K562 (cell line): ENCODE measurements around the gene ARHGAP26. TPM values are rescaled to one million over a fixed set of nuclear protein-coding genes. Genes with fewer than 3 reads are reported as not detected.

Experiments
- ATAC-seq: fragments of 200-7000 bp; cut with Tn5 transposase; 3 replicates; pipeline ENCODE4 v1.9.1; 2020; ENCODE audit warnings: moderate library complexity
- BruUV-seq: library from RNA; stranded (reverse); fragments of 400-500 nt; replicated peaks from 2 replicates; lab custom pipeline; 2021; lab: Mats Ljungman, UMichigan
- CTCF ChIA-PET: fragments of 300-600 bp; formaldehyde crosslinking; extraction: SDS; loops from one replicate; lab custom pipeline; 2021; ENCODE audit warnings: low intra/inter-chr PET ratio; lab: Yijun Ruan, JAX
- POLR2A ChIA-PET: fragments of 300-600, 350-650 bp; sonication (Branson Sonifier 250); formaldehyde crosslinking; extraction: SDS; loops from one replicate; lab custom pipeline; 2021; ENCODE audit warnings: antibody characterized with exemption, inconsistent platforms; lab: Yijun Ruan, JAX
- DNase-seq, 4 experiments: peaks; one replicate each; pipeline versions ENCODE4 v3.0.0 to v3.0.0-alpha.2; 2011 to 2018; ENCODE audit warnings: low spot score in 3 of 4, mixed read lengths in 3 of 4; ENCODE audit errors: extremely low read depth in 1 of 4
- FAIRE-seq: peaks from 2 replicates; lab custom pipeline; 2011; peaks lifted over from hg19 to GRCh38; lab: Jason Lieb, UNC
- H2AFZ ChIP-seq: 2 replicates; pipeline ENCODE4 v1.6.0; 2011; ENCODE audit warnings: low read depth, low read length, control low read depth, inconsistent platforms
- H3K27ac ChIP-seq: fragments of 200-600 bp; 3 replicates; pipeline ENCODE4 v1.8.0; 2011; ENCODE audit warnings: low read depth, mild to moderate bottlenecking, control low read depth, inconsistent platforms, low read length, moderate library complexity, mixed read lengths; ENCODE audit errors: extremely low read depth
- H3K27me3 ChIP-seq, 2 experiments: fragments of 300-600 bp in 1 of 2; 2 replicates in 1 of 2; 3 replicates in 1 of 2; pipeline versions ENCODE4 v1.6.0 to v1.8.0; 2011; ENCODE audit warnings: inconsistent platforms in 2 of 2, low read length in 2 of 2, mild to moderate bottlenecking in 1 of 2, mixed read lengths in 1 of 2, moderate library complexity in 1 of 2; ENCODE audit not compliant: control insufficient read depth in 2 of 2, insufficient read depth in 2 of 2
- H3K36me3 ChIP-seq: fragments of 300-600 bp; 3 replicates; pipeline ENCODE4 v1.8.0; 2011; ENCODE audit warnings: mild to moderate bottlenecking, low read length, inconsistent platforms; ENCODE audit not compliant: control insufficient read depth, insufficient read depth
- H3K4me1 ChIP-seq, 2 experiments: fragments of 200-600 bp in 1 of 2; replicated peaks in 1 of 2; 2 replicates in 1 of 2; 3 replicates in 1 of 2; pipeline versions ENCODE4 v1.5.1 to v1.8.0; 2011; ENCODE audit warnings: inconsistent platforms in 2 of 2, low read length in 2 of 2, mild to moderate bottlenecking in 1 of 2, mixed read lengths in 1 of 2, moderate library complexity in 1 of 2; ENCODE audit not compliant: control insufficient read depth in 2 of 2, insufficient read depth in 2 of 2
- H3K4me2 ChIP-seq: 2 replicates; pipeline ENCODE4 v1.6.1; 2011; ENCODE audit warnings: low read length, control low read depth, inconsistent platforms, mixed read lengths; ENCODE audit not compliant: insufficient read depth
- H3K4me3 ChIP-seq: fragments of 200-600 bp; sonication (generic), shearing (Covaris generic); 2 replicates; pipeline ENCODE4 v1.5.1; 2016; ENCODE audit warnings: control low read depth, inconsistent platforms
- H3K79me2 ChIP-seq: fragments of 200-600 bp; 3 replicates; pipeline ENCODE4 v1.8.0; 2011; ENCODE audit warnings: low read length, inconsistent platforms; ENCODE audit not compliant: control insufficient read depth, insufficient read depth
- H3K9ac ChIP-seq, 2 experiments: 2 replicates each; pipeline versions ENCODE4 v1.6.0 to v1.6.1; 2011; ENCODE audit warnings: low read depth in 2 of 2, low read length in 2 of 2, control low read depth in 1 of 2, inconsistent platforms in 1 of 2, mild to moderate bottlenecking in 1 of 2, mixed read lengths in 1 of 2; ENCODE audit not compliant: insufficient read depth in 1 of 2
- H3K9me1 ChIP-seq: one replicate; pipeline ENCODE4 v1.6.0; 2011; ENCODE audit warnings: inconsistent platforms, mild to moderate bottlenecking, low read length, moderate library complexity; ENCODE audit not compliant: control insufficient read depth, insufficient read depth
- H3K9me3 ChIP-seq: replicated peaks from 2 replicates; pipeline ENCODE4 v1.5.1; 2011; ENCODE audit warnings: low read depth, low read length, inconsistent platforms; ENCODE audit not compliant: control insufficient read depth, insufficient read depth
- H4K20me1 ChIP-seq: replicated peaks from 2 replicates; pipeline ENCODE4 v1.6.1; 2011; ENCODE audit warnings: low read length, inconsistent platforms, mixed read lengths; ENCODE audit not compliant: control insufficient read depth, insufficient read depth
- BRD4 ChIP-seq: fragments of 200-600 bp; sonication (generic); IDR thresholded peaks from 2 replicates; pipeline ENCODE4 v1.6.1; 2017; ENCODE audit warnings: inconsistent platforms
- CTCFL ChIP-seq: IDR thresholded peaks from 2 replicates; pipeline ENCODE4 v1.6.1; 2011; ENCODE audit warnings: borderline replicate concordance, low read depth, mild to moderate bottlenecking, moderate library complexity, low read length; ENCODE audit not compliant: insufficient read depth, poor library complexity, severe bottlenecking
- EP400 ChIP-seq: fragments of 450-650 bp; IDR thresholded peaks from 2 replicates; pipeline ENCODE4 v1.6.1; 2017; ENCODE audit warnings: antibody characterized with exemption, mild to moderate bottlenecking, moderate library complexity
- EWSR1 ChIP-seq: fragments of 450-650 bp; IDR thresholded peaks from 2 replicates; pipeline ENCODE4 v1.6.1; 2018; ENCODE audit warnings: borderline replicate concordance, mild to moderate bottlenecking, low read depth, moderate library complexity; ENCODE audit not compliant: partially characterized antibody
- FOXJ3 ChIP-seq: sonication (generic); formaldehyde crosslinking; IDR thresholded peaks from 2 replicates; pipeline ENCODE4 v1.4.0; 2020; ENCODE audit warnings: mild to moderate bottlenecking, missing genetic modification reagents
- GTF2A2 ChIP-seq: IDR thresholded peaks from 2 replicates; pipeline ENCODE4 v1.6.1; 2016; ENCODE audit warnings: mild to moderate bottlenecking, missing genetic modification characterization, missing compliant biosample characterization
- HDAC2 ChIP-seq: fragments of 450-650 bp; IDR thresholded peaks from 2 replicates; pipeline ENCODE4 v1.6.1; 2016; ENCODE audit warnings: mild to moderate bottlenecking
- JUNB ChIP-seq: fragments of 450-650 bp; formaldehyde crosslinking; conservative IDR thresholded peaks from 2 replicates; pipeline ENCODE4 v1.4.0; 2020; ENCODE audit warnings: mild to moderate bottlenecking
- MTF1 ChIP-seq: fragments of 250-450 bp; sonication (Bioruptor Pico); IDR thresholded peaks from 2 replicates; pipeline ENCODE4 v1.9.0; 2021; ENCODE audit warnings: moderate library complexity, mild to moderate bottlenecking, inconsistent platforms, borderline replicate concordance
- NR4A1 ChIP-seq, 2 experiments: fragments of 250-450 bp in 1 of 2; fragments of 450-650 bp in 1 of 2; sonication (Bioruptor Pico) in 1 of 2; IDR thresholded peaks; 2 replicates each; pipeline versions ENCODE4 v1.4.0 to v1.6.1; 2016 to 2020; ENCODE audit warnings: mild to moderate bottlenecking in 2 of 2, missing compliant biosample characterization in 1 of 2, missing genetic modification characterization in 1 of 2, moderate library complexity in 1 of 2
- SMAD3 ChIP-seq: fragments of 450-650 bp; formaldehyde crosslinking; conservative IDR thresholded peaks from 2 replicates; pipeline ENCODE4 v1.4.0; 2020; ENCODE audit warnings: mild to moderate bottlenecking
- ZNF133 ChIP-seq: fragments of 250-450 bp; sonication (Bioruptor Pico); IDR thresholded peaks from 2 replicates; pipeline ENCODE4 v1.4.0; 2020; ENCODE audit warnings: mild to moderate bottlenecking
- ZNF76 ChIP-seq: fragments of 250-450 bp; sonication (Bioruptor Pico); IDR thresholded peaks from 2 replicates; pipeline ENCODE4 v1.4.0; 2020; ENCODE audit warnings: mild to moderate bottlenecking, moderate library complexity, borderline replicate concordance
- WGBS: fragments of 100-300 bp; shearing (Covaris generic); methylation state at CpG from one replicate; pipeline ENCODE4 v1.1.6; 2016; ENCODE audit warnings: low coverage, mixed read lengths; ENCODE audit not compliant: insufficient coverage; ENCODE audit errors: missing lambda C conversion rate; 5-methylcytosine and 5-hydroxymethylcytosine counted together
- in situ Hi-C: fragments of 300-500 bp; cut with MboI; formaldehyde crosslinking; loops from 4 replicates; pipeline ENCODE4 v1.15.0; 2018; ENCODE audit warnings: inconsistent platforms, mixed read lengths
- intact Hi-C: fragments of 100-400 bp; cut with micrococcal nuclease; formaldehyde crosslinking; loops from 2 replicates; pipeline ENCODE4 v1.14.2; 2022
- polyA plus RNA-seq, 8 experiments: library from polyadenylated mRNA; depleted of rRNA in 4 of 8; stranded (reverse) in 5 of 8; unstranded in 3 of 8; fragments of >200 nt; fragmentation: Nextera tagmentation in 2 of 8; fragmentation: Illumina TruSeq in 1 of 8; extraction: Ambion mirVana in 2 of 8; extraction: Trizol in 1 of 8; gene quantifications; 2 replicates each; pipeline versions ENCODE4 v1.2.1 to v1.2.3, GENCODE V29; 2011 to 2014; ENCODE audit warnings: inconsistent platforms in 1 of 8, missing spikeins in 1 of 8
- total RNA-seq, 7 experiments: library from RNA; depleted of rRNA in 6 of 7; stranded (reverse); fragments of >200 nt in 6 of 7; fragmentation: Illumina TruSeq in 2 of 7; extraction: Trizol in 2 of 7; gene quantifications; 2 replicates each; pipeline versions ENCODE4 v1.2.1 to v1.2.3, GENCODE V29; 2011 to 2021; ENCODE audit warnings: low replicate concordance in 1 of 7
- TF ChIP-seq, protein P1 (sequence below): fragments of 450-650 bp; formaldehyde crosslinking; IDR thresholded peaks from 2 replicates; pipeline ENCODE4 v1.4.0; 2020; ENCODE audit warnings: mild to moderate bottlenecking

Gene ARHGAP26
- total and polyA plus RNA-seq, 9 of the 15 experiments (the other 6 are each of a cell fraction or from before 2014, with no cell fraction given): 0.13 to 1.1 (median 0.55) TPM

- Histone ChIP-seq H3K27me3 (no peaks in the 10 kb centered on the region; a peak in 2 of 5 replicates), H3K4me3 (no peak overlapping the region), H2AFZ (no peak overlapping the region), H3K9me1 (no peaks in the 10 kb centered on the region), H3K79me2 (no peaks in the 10 kb centered on the region), H4K20me1 (no peaks in the 10 kb centered on the region), H3K9me3 (no peaks in the 10 kb centered on the region)
- DNase-seq (no peak), ATAC-seq (no peak), FAIRE-seq (no peak)
- in situ Hi-C loops (no loop called here), intact Hi-C loops (no loop called here)
- no TSS peak for BruUV-seq
- WGBS: 35% methylated on average over 3 of the region's 3 CpGs
- TF ChIP-seq MTF1 (CRISPR knock-in tag): no peak
- no peak for TF ChIP-seq NR4A1 (CRISPR knock-in tag; IDR thresholded peaks at IDR 0.05)
- TF ChIP-seq NR4A1 (tag; IDR thresholded peaks at IDR 0.05): no peak
- no peak for TF ChIP-seq FOXJ3
- TF ChIP-seq ZNF76 (CRISPR knock-in tag): no peak
- TF ChIP-seq EP400: no peak
- TF ChIP-seq HDAC2: no peak
- TF ChIP-seq GTF2A2: no peak
- no peak for TF ChIP-seq CTCFL
- no peak for TF ChIP-seq JUNB (CRISPR knock-in tag)
- no peak for TF ChIP-seq ZNF133 (CRISPR knock-in tag)
- no peak for TF ChIP-seq BRD4
- no peak for TF ChIP-seq SMAD3 (CRISPR knock-in tag)
- TF ChIP-seq EWSR1: no peak
- TF ChIP-seq, protein P1, sequence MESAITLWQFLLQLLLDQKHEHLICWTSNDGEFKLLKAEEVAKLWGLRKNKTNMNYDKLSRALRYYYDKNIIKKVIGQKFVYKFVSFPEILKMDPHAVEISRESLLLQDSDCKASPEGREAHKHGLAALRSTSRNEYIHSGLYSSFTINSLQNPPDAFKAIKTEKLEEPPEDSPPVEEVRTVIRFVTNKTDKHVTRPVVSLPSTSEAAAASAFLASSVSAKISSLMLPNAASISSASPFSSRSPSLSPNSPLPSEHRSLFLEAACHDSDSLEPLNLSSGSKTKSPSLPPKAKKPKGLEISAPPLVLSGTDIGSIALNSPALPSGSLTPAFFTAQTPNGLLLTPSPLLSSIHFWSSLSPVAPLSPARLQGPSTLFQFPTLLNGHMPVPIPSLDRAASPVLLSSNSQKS: no peak
- TF ChIP-seq, all 486 proteins: peak for 0
- Histone ChIP-seq H3K4me2 (no peak overlapping the region), H3K36me3 (no peaks in the 10 kb centered on the region), H3K27ac (no peak overlapping the region), H3K4me1 (no peaks in the 10 kb centered on the region; a peak in 2 of 5 replicates), H3K9ac (no peak overlapping the region)
- CTCF ChIA-PET: no interaction called here
- POLR2A ChIA-PET: no interaction called here
Measured at GRCh38 chr5:143148771-143149170, 378.6 kb downstream of the ARHGAP26 start.
